HG03565 (cell line): ENCODE measurements around the gene GM2A.
"Not testable (repeated sequence)": the region's sequence is repeated elsewhere in the genome, so short reads cannot be mapped to it uniquely, and the experiment has no call there.

Source experiments
- ATAC-seq: cut with Tn5 transposase; IDR thresholded peaks from one replicate; pipeline ENCODE4 v1.9.1; 2021; ENCODE audit warnings: mild to moderate bottlenecking, moderate library complexity; ENCODE audit not compliant: unreplicated experiment

GM2A gene

GRCh38 chr5:151251001-151251551 is 1.9 kb upstream of the GM2A start:
- ATAC-seq = no peak

DNA sequence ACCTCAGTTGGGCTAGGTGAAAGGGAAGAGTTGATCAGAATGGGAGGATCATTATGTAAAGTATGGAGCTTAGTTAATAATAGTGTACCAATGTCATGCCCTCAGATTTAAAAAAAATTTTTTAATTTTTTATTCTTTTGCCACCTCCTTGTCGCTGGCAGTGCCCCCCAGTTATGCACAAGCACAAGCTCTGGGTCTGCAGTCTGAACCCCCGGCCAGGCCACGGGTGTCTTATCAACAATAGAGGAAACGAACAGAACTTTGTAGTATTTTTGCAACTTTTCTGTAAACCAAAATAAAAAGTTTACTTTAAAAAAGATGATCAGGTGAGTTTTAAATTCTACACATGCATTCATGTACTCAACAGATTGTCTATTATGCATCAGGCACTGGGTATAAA is 1.4 kb upstream of the GM2A start:
- no peak for ATAC-seq

DNA sequence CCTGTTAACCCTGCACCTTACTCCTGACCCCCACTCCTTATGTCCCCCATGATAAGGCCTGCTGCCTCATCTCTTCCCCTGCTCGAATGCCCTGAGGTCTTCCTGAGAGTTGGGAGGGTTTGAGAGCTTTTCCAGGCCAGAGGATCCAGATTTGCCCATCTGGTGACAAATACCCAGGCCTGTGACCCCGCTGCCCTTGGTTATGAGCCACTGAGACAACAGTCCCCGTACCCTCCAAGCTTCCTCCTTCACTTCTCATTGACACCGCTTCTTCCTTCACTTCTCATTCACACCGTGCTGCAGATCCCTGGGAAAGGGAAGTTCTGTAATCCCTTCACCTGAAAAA is 593 bp downstream of the GM2A start:
- no peak for ATAC-seq

DNA sequence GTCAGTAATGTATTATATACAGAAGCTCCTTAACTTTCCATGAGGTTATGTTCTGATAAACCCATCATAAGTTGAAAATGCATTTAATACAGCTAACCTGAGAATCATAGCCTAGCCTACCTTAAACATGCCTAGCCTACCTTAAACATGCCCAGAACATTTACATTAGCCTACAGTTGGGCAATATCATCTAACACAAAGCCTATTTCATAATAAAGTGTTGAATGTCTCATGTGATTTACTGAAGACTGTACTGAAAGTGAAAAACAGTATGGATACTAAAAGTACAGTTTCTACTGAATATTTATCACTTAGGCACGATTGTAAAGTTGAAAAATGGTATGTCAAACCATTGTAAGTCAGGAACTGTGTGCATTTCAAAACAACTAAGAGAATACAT is 1.6 kb downstream of the GM2A start:
- no peak for ATAC-seq

- ATAC-seq = not testable (repeated sequence)
Measured at GRCh38 chr5:151254990-151255389, 2.0 kb downstream of the GM2A start.

GRCh38 chr5:151255621-151256286 is 2.8 kb downstream of the GM2A start:
- ATAC-seq = peak; percentile 46

DNA sequence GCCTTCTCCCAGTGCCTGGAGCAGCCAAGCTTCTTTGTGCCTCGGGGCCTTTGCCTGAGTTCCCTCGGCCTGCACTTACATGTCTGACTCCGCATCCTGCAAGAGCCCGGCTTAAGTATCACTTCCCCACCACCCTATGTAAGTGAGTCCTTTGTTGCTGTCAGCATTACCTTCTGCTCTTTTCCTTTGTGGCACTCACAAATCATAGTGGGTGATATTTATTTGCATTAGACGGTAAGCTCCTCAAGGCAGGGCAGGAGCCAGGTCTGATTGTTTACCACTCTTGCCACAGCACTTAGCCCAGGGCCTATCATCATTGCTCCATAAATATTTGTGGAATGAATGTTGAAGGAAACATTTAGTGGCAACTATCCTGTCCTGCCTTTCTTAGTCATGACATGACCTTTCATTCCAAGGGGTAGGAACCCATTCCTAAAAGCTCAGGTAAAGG is 4.8 kb downstream of the GM2A start:
- peak; percentile 23 for ATAC-seq

DNA sequence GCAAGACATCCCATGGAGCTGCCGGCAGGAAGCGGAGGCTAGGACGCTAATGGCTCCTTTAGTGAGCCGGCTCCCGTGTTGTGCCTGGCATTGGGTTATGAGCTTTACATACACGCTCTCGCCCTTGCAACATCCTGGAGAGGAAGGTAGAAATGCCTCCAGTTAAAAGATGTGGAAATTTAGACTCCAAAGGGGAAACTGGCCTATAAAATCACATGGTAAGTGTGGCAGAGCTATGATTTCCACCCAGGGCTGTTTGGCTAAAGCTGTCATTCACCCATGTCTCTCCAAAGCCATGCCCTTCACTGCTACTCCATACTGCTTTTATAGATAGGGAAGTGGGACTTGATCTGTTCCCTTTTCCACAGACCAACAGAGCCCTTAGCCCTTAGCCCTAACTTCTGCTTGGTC is 5.2 kb downstream of the GM2A start:
- ATAC-seq = no peak

- no peak for ATAC-seq
Measured at GRCh38 chr5:151258816-151259215, 5.8 kb downstream of the GM2A start.

GRCh38 chr5:151259931-151260330 is 6.9 kb downstream of the GM2A start:
- no peak for ATAC-seq

- no peak for ATAC-seq
Measured at GRCh38 chr5:151262532-151262931, 9.5 kb downstream of the GM2A start.

- peak; percentile 64 for ATAC-seq
Measured at GRCh38 chr5:151264113-151264512, 11.1 kb downstream of the GM2A start.

DNA sequence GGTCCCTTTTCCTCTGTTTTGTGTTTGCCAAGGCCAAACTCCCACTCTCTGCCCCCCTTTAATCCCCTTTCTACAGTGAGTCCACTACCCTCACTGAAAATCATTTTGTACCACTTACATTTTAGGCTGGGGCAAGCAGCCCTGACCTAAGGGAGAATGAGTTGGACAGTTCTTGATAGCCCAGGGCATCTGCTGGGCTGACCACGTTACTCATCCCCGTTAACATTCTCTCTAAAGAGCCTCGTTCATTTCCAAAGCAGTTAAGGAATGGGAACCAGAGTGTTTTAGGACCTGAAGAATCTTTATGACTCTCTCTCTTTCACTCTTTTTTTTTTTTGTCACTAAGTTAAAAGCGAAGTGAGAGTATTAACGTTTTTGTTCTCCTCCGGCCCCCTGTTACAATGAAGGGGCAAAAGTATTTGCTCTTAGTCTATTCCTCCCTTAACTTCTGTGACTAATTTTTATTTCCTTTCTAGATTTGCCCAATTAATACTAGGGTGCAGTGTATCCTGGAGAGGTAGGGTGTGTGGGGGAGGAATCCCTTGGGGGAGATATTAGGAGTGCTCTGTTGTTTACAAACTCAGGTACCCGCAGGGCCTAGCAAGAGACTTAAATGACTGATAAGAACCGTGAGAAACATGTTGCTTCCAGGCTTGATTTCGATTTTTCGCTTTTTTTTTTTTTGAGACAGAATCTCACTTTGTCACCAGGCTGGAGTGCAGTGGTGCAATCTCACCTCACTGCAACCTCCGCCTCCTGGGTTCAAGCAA is 14.7 kb downstream of the GM2A start:
- no peak for ATAC-seq

- ATAC-seq = peak; percentile 89
Measured at GRCh38 chr5:151270599-151270998, 17.6 kb downstream of the GM2A start.

DNA sequence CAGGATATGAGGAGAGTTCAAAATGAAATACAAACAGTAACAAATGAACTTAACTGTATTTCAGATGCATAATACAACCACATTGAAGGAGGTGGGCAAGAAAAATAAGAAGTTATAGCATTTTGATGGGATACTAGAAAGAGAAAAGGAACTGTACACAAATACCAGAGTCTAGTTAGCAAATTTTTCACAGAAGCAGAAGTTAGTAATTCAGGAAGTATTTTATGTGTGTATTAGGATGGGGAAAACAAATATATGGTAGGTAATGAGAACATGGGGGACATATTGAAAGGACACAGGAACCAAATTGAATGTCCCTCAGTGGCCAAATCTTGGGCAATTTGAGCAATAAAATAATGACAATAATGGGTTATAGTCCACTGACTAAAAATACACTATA is 18.4 kb downstream of the GM2A start:
- ATAC-seq = no peak

DNA sequence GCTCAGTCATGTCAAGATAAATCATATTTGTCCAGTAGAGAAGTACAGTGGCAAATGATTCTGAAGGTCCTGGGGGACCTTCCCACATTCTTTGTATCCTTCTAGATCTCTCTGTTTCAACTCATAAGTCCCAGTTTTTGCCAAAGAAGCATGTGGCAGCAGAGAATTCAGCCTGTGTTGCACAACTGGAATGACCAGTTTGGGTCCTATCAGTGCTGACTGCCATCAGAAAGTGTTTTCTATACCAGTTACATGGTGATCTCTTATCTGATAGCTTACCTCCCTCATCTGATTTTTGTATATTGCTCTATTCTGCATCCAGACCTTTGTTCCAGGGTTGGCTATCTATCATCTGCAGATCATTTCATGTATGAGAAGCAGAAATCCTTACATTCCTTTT is 21.7 kb downstream of the GM2A start:
- no peak for ATAC-seq

- no peak for ATAC-seq
Measured at GRCh38 chr5:151275803-151276202, 22.8 kb downstream of the GM2A start.

DNA sequence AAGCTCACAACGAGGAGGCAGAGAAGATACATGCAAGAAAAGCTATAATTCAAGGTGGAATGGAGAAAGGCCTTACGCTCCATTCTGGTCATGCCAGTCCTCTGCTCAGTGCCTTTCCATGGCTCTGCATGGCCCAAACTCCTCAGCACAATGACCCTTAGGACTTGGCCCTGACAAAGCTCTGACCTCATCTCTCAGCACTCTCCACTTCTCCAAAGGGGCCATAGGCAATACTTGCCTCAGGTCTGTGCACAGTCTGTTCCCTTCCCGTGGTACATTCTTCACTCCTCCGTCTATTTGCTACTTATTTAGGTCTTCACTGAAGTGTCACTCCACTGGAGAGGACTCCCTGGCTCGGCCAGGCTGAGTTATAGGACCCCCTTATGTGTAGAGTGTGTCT is 25.9 kb downstream of the GM2A start:
- ATAC-seq = no peak

DNA sequence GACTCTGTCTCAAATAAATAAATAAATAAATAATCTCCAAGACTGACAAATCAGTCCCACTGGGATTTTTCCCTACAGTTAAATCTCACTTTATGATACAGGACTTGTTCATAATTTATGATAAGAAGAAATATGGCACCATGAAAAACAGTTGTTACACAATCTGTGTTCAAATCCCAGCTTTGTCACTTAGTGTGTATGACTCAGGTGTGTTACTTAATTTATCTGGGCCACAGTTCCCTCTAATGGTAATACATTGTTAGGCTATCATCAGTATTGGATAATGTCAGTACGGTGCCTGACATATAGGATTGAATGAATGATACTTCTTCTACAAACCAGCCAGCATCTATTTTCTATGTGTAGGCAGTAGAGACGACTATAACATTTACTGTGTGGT is 27.5 kb downstream of the GM2A start:
- ATAC-seq = no peak

DNA sequence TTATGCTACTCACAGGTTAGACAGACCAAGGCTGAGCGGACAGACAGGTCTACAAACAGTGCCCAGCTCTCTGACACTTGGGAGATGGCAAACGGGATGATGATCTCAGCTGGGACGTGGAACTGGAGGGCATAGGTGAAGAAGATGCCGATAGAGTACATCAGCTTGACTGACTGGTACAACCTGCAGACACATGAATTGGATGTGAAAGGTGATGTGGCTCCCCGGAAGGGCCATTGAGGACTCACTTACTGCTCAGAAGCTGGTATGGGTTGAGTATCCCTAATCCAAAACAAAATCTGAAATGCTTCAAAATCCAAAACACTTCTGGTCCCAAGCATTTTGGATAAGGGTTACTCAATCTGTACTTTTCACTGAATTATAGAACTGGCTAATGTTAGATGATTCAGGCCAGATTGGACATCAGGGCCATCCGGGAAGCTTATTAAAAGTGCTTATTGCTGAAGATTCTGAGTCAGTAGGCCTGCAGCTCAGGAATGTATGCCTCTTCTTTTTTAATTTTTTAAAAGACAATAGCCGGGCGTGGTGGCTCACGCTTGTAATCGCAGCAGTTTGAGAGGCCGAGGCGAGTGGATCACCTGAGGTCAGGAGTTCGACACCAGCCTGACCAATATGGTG is 28.1 kb downstream of the GM2A start:
- no peak for ATAC-seq

GRCh38 chr5:151283120-151283825 is 30.3 kb downstream of the GM2A start:
- ATAC-seq = no peak
